Activated naive CD8-positive, alpha-beta T cell treated with anti-CD3 and anti-CD28 coated beads, Interleukin-2, amount 10 ng/mL, durations not matched to agents 7 days and 5 days (primary cell): Measurements from ENCODE around the gene ARSI. TPM values are rescaled to one million over a fixed set of nuclear protein-coding genes. Genes with fewer than 3 reads are reported as not detected.

Source experiments
- ATAC-seq: fragments of 150-1000 bp; cut with Tn5 transposase; one replicate; pipeline ENCODE4 v1.10.0; 2021; ENCODE audit warnings: low read depth, moderate library complexity
- POLR2A ChIA-PET: fragments of 350-600 bp; sonication (Branson Sonifier 250); formaldehyde crosslinking; loops from one replicate; lab custom pipeline; 2021; ENCODE audit warnings: antibody characterized with exemption; lab: Charles Lee
- DNase-seq: peaks from one replicate; pipeline ENCODE4 v3.0.0; 2021
- H3K27ac Mint-ChIP-seq: one replicate; pipeline ENCODE4 v1.8.0; 2022; ENCODE audit warnings: mild to moderate bottlenecking, mixed read lengths
- H3K27me3 Mint-ChIP-seq: one replicate; pipeline ENCODE4 v1.8.0; 2022; ENCODE audit warnings: mild to moderate bottlenecking, moderate library complexity, mixed read lengths
- H3K36me3 Mint-ChIP-seq: one replicate; pipeline ENCODE4 v1.8.0; 2021; ENCODE audit warnings: mild to moderate bottlenecking, mixed read lengths
- H3K4me1 Mint-ChIP-seq: one replicate; pipeline ENCODE4 v1.8.0; 2021; ENCODE audit warnings: mixed read lengths
- H3K4me3 Mint-ChIP-seq: one replicate; pipeline ENCODE4 v1.8.0; 2022; ENCODE audit warnings: mild to moderate bottlenecking, moderate library complexity, mixed read lengths
- H3K9me3 Mint-ChIP-seq: one replicate; pipeline ENCODE4 v1.8.0; 2021; ENCODE audit warnings: mixed read lengths
- total RNA-seq, 2 experiments: library from RNA; stranded (reverse); gene quantifications; one replicate each; pipeline ENCODE4 v1.2.3, GENCODE V29; 2021

The ARSI gene
- not detected for total RNA-seq

GRCh38 chr5:150302301-150303069 lies at the start of gene ARSI:
Gene ARSI, minus strand, starts transcription at chr5:150302905. Its CDS starts 532 bp downstream, at chr5:150302373.
- POLR2A ChIA-PET, result no interaction called here
- H3K9me3 Mint-ChIP-seq, result no peaks in the 10 kb centered on the region
- ATAC-seq, result peak; percentile 36
- H3K36me3 Mint-ChIP-seq, result no peaks in the 10 kb centered on the region
- H3K27ac Mint-ChIP-seq, result no peak within 1 kb of the TSS
- DNase-seq, result no peak
- H3K4me3 Mint-ChIP-seq, result peak within 1 kb of the TSS; percentile 35
- peaks cover 9% of the 10 kb centered on the region for H3K4me1 Mint-ChIP-seq
- H3K27me3 Mint-ChIP-seq, result peaks cover 46% of the 10 kb centered on the region

GRCh38 chr5:150350524-150351344 lies 48.0 kb upstream of the ARSI start:
- peak overlapping the region; percentile 38 for H3K4me3 Mint-ChIP-seq
- POLR2A ChIA-PET, result interaction anchor here (1.1 kb wide), 1 partner anchor 35 kb away, joined by 3 read pairs; no protein-coding TSS in a partner anchor
- H3K27ac Mint-ChIP-seq, result peak overlapping the region; percentile 82
- DNase-seq (peak; percentile 59), ATAC-seq (peak; percentile 81)
- H3K4me1 Mint-ChIP-seq, result peaks cover 14% of the 10 kb centered on the region
- no peaks in the 10 kb centered on the region for H3K36me3 Mint-ChIP-seq
- no peaks in the 10 kb centered on the region for H3K9me3 Mint-ChIP-seq
- peaks cover 14% of the 10 kb centered on the region for H3K27me3 Mint-ChIP-seq

- Mint-ChIP-seq H3K36me3 (no peaks in the 10 kb centered on the region), H3K27me3 (peaks cover 12% of the 10 kb centered on the region), H3K9me3 (no peaks in the 10 kb centered on the region), H3K4me3 (no peak overlapping the region), H3K27ac (no peak overlapping the region), H3K4me1 (peaks cover 14% of the 10 kb centered on the region)
- POLR2A ChIA-PET, result interaction anchor here (1.1 kb wide), 1 partner anchor 34 kb away, joined by 3 read pairs; no protein-coding TSS in a partner anchor
- ATAC-seq (no peak), DNase-seq (no peak)
Measured at GRCh38 chr5:150349681-150350275, 47.1 kb upstream of the ARSI start.

GRCh38 chr5:150347451-150347850 lies 44.7 kb upstream of the ARSI start:
- ATAC-seq, result no peak
- Mint-ChIP-seq H3K9me3 (no peaks in the 10 kb centered on the region), H3K27me3 (peaks cover 8% of the 10 kb centered on the region), H3K4me1 (peaks cover 21% of the 10 kb centered on the region), H3K4me3 (no peak overlapping the region), H3K36me3 (no peaks in the 10 kb centered on the region), H3K27ac (no peak overlapping the region)
- no peak for DNase-seq
- POLR2A ChIA-PET, result no interaction called here

GRCh38 chr5:150347003-150347402 lies 44.3 kb upstream of the ARSI start:
- H3K4me1 Mint-ChIP-seq, result peaks cover 25% of the 10 kb centered on the region
- H3K27ac Mint-ChIP-seq, result no peak overlapping the region
- ATAC-seq (no peak), DNase-seq (no peak)
- H3K27me3 Mint-ChIP-seq, result peaks cover 11% of the 10 kb centered on the region
- POLR2A ChIA-PET, result no interaction called here
- no peaks in the 10 kb centered on the region for H3K9me3 Mint-ChIP-seq
- no peak overlapping the region for H3K4me3 Mint-ChIP-seq
- no peaks in the 10 kb centered on the region for H3K36me3 Mint-ChIP-seq

- Mint-ChIP-seq H3K27ac (no peak overlapping the region), H3K27me3 (peaks cover 11% of the 10 kb centered on the region), H3K4me1 (peaks cover 24% of the 10 kb centered on the region), H3K36me3 (no peaks in the 10 kb centered on the region), H3K4me3 (no peak overlapping the region), H3K9me3 (no peaks in the 10 kb centered on the region)
- ATAC-seq, result no peak
- POLR2A ChIA-PET, result no interaction called here
- DNase-seq, result no peak
Measured at GRCh38 chr5:150346592-150346991, 43.9 kb upstream of the ARSI start.

GRCh38 chr5:150345716-150346115 lies 43.0 kb upstream of the ARSI start:
- DNase-seq, result no peak
- Mint-ChIP-seq H3K4me1 (peaks cover 17% of the 10 kb centered on the region), H3K27ac (no peak overlapping the region), H3K9me3 (no peaks in the 10 kb centered on the region), H3K27me3 (peaks cover 11% of the 10 kb centered on the region), H3K4me3 (no peak overlapping the region), H3K36me3 (no peaks in the 10 kb centered on the region)
- no peak for ATAC-seq
- POLR2A ChIA-PET, result no interaction called here

- Mint-ChIP-seq H3K4me1 (peaks cover 14% of the 10 kb centered on the region), H3K4me3 (no peak overlapping the region), H3K36me3 (no peaks in the 10 kb centered on the region), H3K27ac (no peak overlapping the region), H3K27me3 (peaks cover 11% of the 10 kb centered on the region), H3K9me3 (no peaks in the 10 kb centered on the region)
- ATAC-seq, result no peak
- DNase-seq, result no peak
- POLR2A ChIA-PET, result no interaction called here
Measured at GRCh38 chr5:150343994-150344631, 41.4 kb upstream of the ARSI start.

GRCh38 chr5:150342583-150342982 lies 39.9 kb upstream of the ARSI start:
- Mint-ChIP-seq H3K27me3 (peaks cover 7% of the 10 kb centered on the region), H3K4me3 (peak overlapping the region; percentile 21), H3K9me3 (no peaks in the 10 kb centered on the region), H3K36me3 (no peaks in the 10 kb centered on the region), H3K27ac (no peak overlapping the region), H3K4me1 (peaks cover 14% of the 10 kb centered on the region)
- no peak for DNase-seq
- no peak for ATAC-seq
- POLR2A ChIA-PET, result no interaction called here

- Mint-ChIP-seq H3K27ac (no peak overlapping the region), H3K9me3 (no peaks in the 10 kb centered on the region), H3K36me3 (no peaks in the 10 kb centered on the region), H3K4me1 (peaks cover 14% of the 10 kb centered on the region), H3K27me3 (peaks cover 7% of the 10 kb centered on the region), H3K4me3 (no peak overlapping the region)
- DNase-seq (no peak), ATAC-seq (no peak)
- POLR2A ChIA-PET, result no interaction called here
Measured at GRCh38 chr5:150341989-150342388, 39.3 kb upstream of the ARSI start.

- no peak for DNase-seq
- no peak for ATAC-seq
- POLR2A ChIA-PET, result no interaction called here
Measured at GRCh38 chr5:150341331-150341730, 38.6 kb upstream of the ARSI start.

GRCh38 chr5:150340614-150341255 lies 38.0 kb upstream of the ARSI start:
- ATAC-seq (peak; percentile 25), DNase-seq (no peak)
- Mint-ChIP-seq H3K27me3 (peaks cover 6% of the 10 kb centered on the region), H3K36me3 (no peaks in the 10 kb centered on the region), H3K9me3 (no peaks in the 10 kb centered on the region), H3K4me1 (peaks cover 14% of the 10 kb centered on the region), H3K4me3 (no peak overlapping the region), H3K27ac (no peak overlapping the region)
- POLR2A ChIA-PET, result interaction anchor here (0.7 kb wide), 1 partner anchor 80 kb away, joined by 4 read pairs; no protein-coding TSS in a partner anchor

More at GRCh38 chr5:150341331-150341730, 38.6 kb upstream of the ARSI start:
- peaks cover 7% of the 10 kb centered on the region for H3K27me3 Mint-ChIP-seq
- no peaks in the 10 kb centered on the region for H3K36me3 Mint-ChIP-seq
- no peaks in the 10 kb centered on the region for H3K9me3 Mint-ChIP-seq
- H3K4me3 Mint-ChIP-seq, result no peak overlapping the region
- peaks cover 14% of the 10 kb centered on the region for H3K4me1 Mint-ChIP-seq
- H3K27ac Mint-ChIP-seq, result no peak overlapping the region
